B cell (primary cell): ENCODE measurements around the gene LAMC3. TPM values are rescaled to one million over a fixed set of nuclear protein-coding genes. Genes with fewer than 3 reads are reported as not detected.

Experiments used
- ATAC-seq: fragments of 200-7000 bp; cut with Tn5 transposase; one replicate; pipeline ENCODE4 v1.10.0; 2021; ENCODE audit warnings: low read depth, mild to moderate bottlenecking, moderate number of reproducible peaks, moderate library complexity
- CTCF ChIA-PET: fragments of 350-600 bp; sonication (Branson Sonifier 250); formaldehyde crosslinking; loops from one replicate; lab custom pipeline; 2021; ENCODE audit warnings: antibody characterized with exemption, inconsistent platforms; lab: Charles Lee
- POLR2A ChIA-PET: fragments of 350-600 bp; sonication (Branson Sonifier 250); formaldehyde crosslinking; loops from one replicate; lab custom pipeline; 2021; ENCODE audit warnings: antibody characterized with exemption; lab: Charles Lee
- DNase-seq: peaks from one replicate; pipeline ENCODE4 v3.0.0; 2013
- H2AFZ ChIP-seq: 2 replicates; pipeline ENCODE4 v1.6.1; 2012; ENCODE audit warnings: mild to moderate bottlenecking, low read depth, low read length; ENCODE audit not compliant: insufficient read depth, poor library complexity, severe bottlenecking
- H3K27ac ChIP-seq, 2 donors: 1 replicate in 1 of 2; 2 replicates in 1 of 2; pipeline ENCODE4 v1.5.1; 2012 to 2013; ENCODE audit warnings: low read length in 2 of 2, mild to moderate bottlenecking in 2 of 2, moderate library complexity in 1 of 2
- H3K27me3 ChIP-seq, 4 experiments: fragments of 200-600 bp in 1 of 4; sonication (generic) in 1 of 4; replicated peaks in 1 of 4; 1 replicate in 2 of 4; 2 replicates in 2 of 4; pipeline versions ENCODE4 v1.6.1 to v1.7.0; 2013 to 2016; ENCODE audit warnings: low read length in 3 of 4, mild to moderate bottlenecking in 2 of 4, mixed read lengths in 1 of 4, moderate library complexity in 1 of 4; ENCODE audit not compliant: insufficient read depth in 4 of 4, control insufficient read depth in 3 of 4; ENCODE audit errors: control extremely low read depth in 1 of 4
- H3K36me3 ChIP-seq, 2 experiments: replicated peaks in 1 of 2; 1 replicate in 1 of 2; 2 replicates in 1 of 2; pipeline versions ENCODE4 v1.6.1 to v1.7.1; 2013; ENCODE audit warnings: low read length in 1 of 2; ENCODE audit not compliant: insufficient read depth in 2 of 2, control insufficient read depth in 1 of 2; ENCODE audit errors: control extremely low read depth in 1 of 2, extremely low read depth in 1 of 2
- H3K4me1 ChIP-seq, 2 donors: fragments of 200-600 bp in 1 of 2; sonication (generic) in 1 of 2; 1 replicate in 1 of 2; 2 replicates in 1 of 2; pipeline versions ENCODE4 v1.5.1 to v1.6.1; 2013 to 2017; ENCODE audit warnings: low read length in 2 of 2; ENCODE audit not compliant: control insufficient read depth in 2 of 2, insufficient read depth in 2 of 2
- H3K4me2 ChIP-seq: replicated peaks from 2 replicates; pipeline ENCODE3; 2012; ENCODE audit warnings: mild to moderate bottlenecking, low read depth, low read length; ENCODE audit not compliant: poor library complexity, severe bottlenecking
- H3K4me3 ChIP-seq, 5 experiments: fragments of 200-600 bp in 1 of 5; sonication (generic) in 1 of 5; 1 replicate in 3 of 5; 2 replicates in 2 of 5; pipeline versions ENCODE4 v1.5.1 to v1.7.0; 2011 to 2016; ENCODE audit warnings: low read length in 4 of 5, mild to moderate bottlenecking in 4 of 5, low read depth in 2 of 5, control low read depth in 1 of 5, moderate library complexity in 1 of 5; ENCODE audit not compliant: insufficient read depth in 1 of 5; ENCODE audit errors: control extremely low read depth in 1 of 5, extremely low read depth in 1 of 5
- H3K79me2 ChIP-seq: fragments of 200-600 bp; sonication (generic); one replicate; pipeline ENCODE4 v1.6.0; 2016; ENCODE audit warnings: low read length; ENCODE audit not compliant: control insufficient read depth, insufficient read depth
- H3K9ac ChIP-seq: fragments of 200-600 bp; sonication (generic); 2 replicates; pipeline ENCODE4 v1.6.1; 2017; ENCODE audit warnings: mild to moderate bottlenecking, low read length, moderate library complexity
- H3K9me3 ChIP-seq, 3 donors: one replicate each; pipeline versions ENCODE4 v1.6.1 to v1.7.1; 2013; ENCODE audit warnings: low read length in 2 of 3; ENCODE audit not compliant: control insufficient read depth in 2 of 3, insufficient read depth in 1 of 3; ENCODE audit errors: control extremely low read depth in 1 of 3
- H4K20me1 ChIP-seq: 2 replicates; pipeline ENCODE4 v1.6.0; 2012; ENCODE audit warnings: mild to moderate bottlenecking, low read length; ENCODE audit not compliant: insufficient read depth, control insufficient read depth, poor library complexity, severe bottlenecking
- H3K27ac Mint-ChIP-seq: one replicate; pipeline ENCODE4 v1.8.0; 2021; ENCODE audit warnings: mixed read lengths
- H3K27me3 Mint-ChIP-seq: one replicate; pipeline ENCODE4 v1.8.0; 2021; ENCODE audit warnings: mixed read lengths
- H3K4me1 Mint-ChIP-seq: one replicate; pipeline ENCODE4 v1.8.0; 2021; ENCODE audit warnings: mixed read lengths
- H3K4me3 Mint-ChIP-seq: one replicate; pipeline ENCODE4 v1.8.0; 2021; ENCODE audit warnings: mixed read lengths
- H3K9me3 Mint-ChIP-seq: one replicate; pipeline ENCODE4 v1.8.0; 2022; ENCODE audit warnings: mixed read lengths; ENCODE audit not compliant: insufficient read depth
- CTCF ChIP-seq: fragments of 200-600 bp; IDR thresholded peaks from one replicate; pipeline ENCODE4 v1.8.0; 2022; ENCODE audit warnings: antibody characterized with exemption, mild to moderate bottlenecking
- EZH2 ChIP-seq: IDR thresholded peaks from 2 replicates; pipeline ENCODE4 v1.6.1; 2012; ENCODE audit warnings: borderline replicate concordance, low read depth, mild to moderate bottlenecking, moderate library complexity, low read length; ENCODE audit not compliant: insufficient read depth, poor library complexity, severe bottlenecking
- WGBS: methylation state at CpG from one replicate; pipeline ENCODE4 v1.1.5; 2013; ENCODE audit warnings: missing lambda C conversion rate; ENCODE audit not compliant: insufficient coverage; 5-methylcytosine and 5-hydroxymethylcytosine counted together
- intact Hi-C: fragments of 100-400 bp; cut with micrococcal nuclease; formaldehyde crosslinking; loops from one replicate; pipeline ENCODE4 v1.10.0; 2022
- polyA plus RNA-seq: library from polyadenylated mRNA; depleted of rRNA; stranded (reverse); fragments of >200 nt; gene quantifications from 2 replicates; pipeline ENCODE4 v1.2.3, GENCODE V29; 2012
- total RNA-seq, 2 donors: library from RNA; stranded (reverse); fragments of 120-200 nt in 1 of 2; gene quantifications; 1 replicate in 1 of 2; 2 replicates in 1 of 2; pipeline versions ENCODE4 v1.2.3 to v1.2.4, GENCODE V29; 2013 to 2022

The LAMC3 gene
- total and polyA plus RNA-seq, 2 donors (not counting 1 experiment from before 2014, with no cell fraction given) = 0.25 to 0.45 TPM

- POLR2A ChIA-PET = interaction anchor here (0.8 kb wide), 1 partner anchor 89 kb away, joined by 3 read pairs; no protein-coding TSS in a partner anchor
- Mint-ChIP-seq H3K27ac (no peak overlapping the region), H3K4me3 (no peak overlapping the region), H3K9me3 (no peaks in the 10 kb centered on the region), H3K4me1 (no peaks in the 10 kb centered on the region), H3K27me3 (peaks cover 14% of the 10 kb centered on the region)
- Histone ChIP-seq H3K4me1 (peaks cover 4 to 5% of the 10 kb centered on the region in 2 donors), H2AFZ (no peak overlapping the region), H3K9ac (no peak overlapping the region), H3K36me3 (no peaks in the 10 kb centered on the region), H3K4me2 (no peak overlapping the region), H3K9me3 (no peaks in the 10 kb centered on the region), H3K4me3 (no peak overlapping the region), H4K20me1 (no peaks in the 10 kb centered on the region), H3K27ac (no peak overlapping the region), H3K79me2 (no peaks in the 10 kb centered on the region), H3K27me3 (no peaks in the 10 kb centered on the region)
- intact Hi-C loops = no loop called here
- DNase-seq = no peak
- TF ChIP-seq EZH2 (no peak), CTCF (no peak)
- ATAC-seq = no peak
- CTCF ChIA-PET = interaction anchor here (0.6 to 2.6 kb wide), 2 partner anchors 8 to 509 kb away, joined by 3 to 15 read pairs; no protein-coding TSS in a partner anchor
- WGBS = 80% methylated on average over 26 of the region's 26 CpGs
Observed at GRCh38 chr9:131037335-131038255, 28.6 kb downstream of the LAMC3 start.
